Measurements from ENCODE around the gene GRAP2. TPM values are rescaled to one million over a fixed set of nuclear protein-coding genes. Genes with fewer than 3 reads are reported as not detected.

The GRAP2 gene
- total RNA-seq, 4 donors from 2014 or later, result 5.8 to 92.4 (median 6.1) TPM

- Histone ChIP-seq H3K4me1 (no peaks in the 10 kb centered on the region), H3K27me3 (no peaks in the 10 kb centered on the region), H3K9me3 (no peaks in the 10 kb centered on the region), H3K27ac (peak overlapping the region in 1 of 4 donors; percentile 36), H3K36me3 (no peaks in the 10 kb centered on the region), H3K4me3 (no peak overlapping the region)
- DNase-seq, result no peak
- TF ChIP-seq CTCF (IDR thresholded peaks at IDR 0.05) (peak in 2 of 6 experiments; percentile 28 to 45), POLR2A (IDR thresholded peaks at IDR 0.05) (no peak)
Measured at GRCh38 chr22:39940757-39941305, 39.9 kb downstream of the GRAP2 start.

- Histone ChIP-seq H3K9me3 (no peaks in the 10 kb centered on the region), H3K27ac (no peak overlapping the region), H3K36me3 (no peaks in the 10 kb centered on the region), H3K27me3 (no peaks in the 10 kb centered on the region), H3K4me3 (no peak overlapping the region), H3K4me1 (peaks cover 0 to under 1% (median 0%) of the 10 kb centered on the region in 4 donors)
- no peak for DNase-seq
- no peak for TF ChIP-seq POLR2A (IDR thresholded peaks at IDR 0.05)
- TF ChIP-seq CTCF (IDR thresholded peaks at IDR 0.05), result no peak
Measured at GRCh38 chr22:39941601-39942000, 40.7 kb downstream of the GRAP2 start.

GRCh38 chr22:39942439-39943230 lies 41.8 kb downstream of the GRAP2 start:
- DNase-seq, result no peak
- Histone ChIP-seq H3K4me3 (no peak overlapping the region), H3K4me1 (peaks cover 0 to 10% (median 0%) of the 10 kb centered on the region in 4 donors), H3K36me3 (no peaks in the 10 kb centered on the region), H3K9me3 (no peaks in the 10 kb centered on the region), H3K27me3 (no peaks in the 10 kb centered on the region), H3K27ac (peak overlapping the region in 1 of 4 donors; percentile 26)
- TF ChIP-seq CTCF (IDR thresholded peaks at IDR 0.05), result no peak
- TF ChIP-seq POLR2A (IDR thresholded peaks at IDR 0.05), result no peak

GRCh38 chr22:39943337-39943736 lies 42.5 kb downstream of the GRAP2 start:
- DNase-seq, result no peak
- Histone ChIP-seq H3K4me1 (peaks cover 0 to 10% (median 0%) of the 10 kb centered on the region in 4 donors), H3K27me3 (no peaks in the 10 kb centered on the region), H3K36me3 (no peaks in the 10 kb centered on the region), H3K9me3 (no peaks in the 10 kb centered on the region), H3K27ac (peak overlapping the region in 1 of 4 donors; percentile 26), H3K4me3 (no peak overlapping the region)
- TF ChIP-seq CTCF (IDR thresholded peaks at IDR 0.05), result no peak
- no peak for TF ChIP-seq POLR2A (IDR thresholded peaks at IDR 0.05)

- no peaks in the 10 kb centered on the region for H3K27me3 ChIP-seq
- TF ChIP-seq CTCF (IDR thresholded peaks at IDR 0.05), result no peak
- DNase-seq, result no peak
- no peaks in the 10 kb centered on the region for H3K36me3 ChIP-seq
- H3K9me3 ChIP-seq, result no peaks in the 10 kb centered on the region
- peak overlapping the region in 1 of 4 donors; percentile 5 for H3K27ac ChIP-seq
- peaks cover 0 to 10% (median 0%) of the 10 kb centered on the region in 4 donors for H3K4me1 ChIP-seq
- H3K4me3 ChIP-seq, result no peak overlapping the region
Measured at GRCh38 chr22:39943953-39944872, 43.3 kb downstream of the GRAP2 start.

Measured in Peyer's patch (tissue), 4 donors.